ENCODE results near the gene PLB1.
A peak's percentile ranks its signal among the peaks of the same experiment; 100 is the strongest.
"Not testable (repeated sequence)": the region's sequence is repeated elsewhere in the genome, so short reads cannot be mapped to it uniquely, and the experiment has no call there.

The PLB1 gene

GRCh38 chr2:28533044-28533680 lies 37.3 kb downstream of the PLB1 start:
- DNase-seq (ENCODE audit: low spot score), result no peak

DNA sequence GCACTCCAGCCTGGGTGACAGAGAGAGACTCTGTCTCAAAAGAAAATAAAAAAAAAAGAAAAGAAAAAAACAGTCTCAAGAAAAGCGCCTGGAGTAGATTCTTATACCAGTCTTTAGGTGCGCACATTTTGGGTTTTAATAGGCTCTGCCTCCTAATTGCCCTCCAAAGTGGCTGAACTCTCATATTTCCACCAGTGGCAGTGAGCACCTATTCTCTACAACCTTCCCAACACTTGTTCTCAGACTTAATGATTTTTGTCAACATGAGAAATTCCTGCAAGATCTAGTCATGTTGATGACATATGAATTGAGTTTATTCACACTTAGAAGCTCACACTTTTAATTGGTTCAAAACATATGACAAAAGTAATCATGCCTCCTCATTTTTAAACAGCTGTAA lies 39.0 kb downstream of the PLB1 start:
- no peak for DNase-seq (ENCODE audit: low spot score)

DNA sequence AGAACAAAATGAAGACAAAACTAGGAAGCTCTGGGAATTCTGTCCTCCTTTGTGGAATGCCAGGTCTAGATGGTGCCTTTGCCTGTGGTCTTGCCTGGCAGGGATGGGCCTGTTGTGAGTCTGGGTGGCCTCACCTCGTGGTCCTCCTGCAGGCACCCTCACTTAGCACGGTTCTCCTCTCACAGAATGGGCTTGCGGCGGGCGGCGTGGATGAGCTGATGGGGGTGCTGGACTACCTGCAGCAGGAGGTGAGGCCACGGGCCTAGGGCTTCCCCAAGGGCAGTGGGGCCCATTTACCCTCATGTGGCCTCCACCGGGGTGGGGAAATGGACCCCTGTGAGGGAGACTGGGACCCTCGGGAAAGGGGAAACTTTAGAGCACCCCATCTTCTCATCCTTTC lies 42.3 kb downstream of the PLB1 start:
- no peak for DNase-seq (ENCODE audit: low spot score)

DNA sequence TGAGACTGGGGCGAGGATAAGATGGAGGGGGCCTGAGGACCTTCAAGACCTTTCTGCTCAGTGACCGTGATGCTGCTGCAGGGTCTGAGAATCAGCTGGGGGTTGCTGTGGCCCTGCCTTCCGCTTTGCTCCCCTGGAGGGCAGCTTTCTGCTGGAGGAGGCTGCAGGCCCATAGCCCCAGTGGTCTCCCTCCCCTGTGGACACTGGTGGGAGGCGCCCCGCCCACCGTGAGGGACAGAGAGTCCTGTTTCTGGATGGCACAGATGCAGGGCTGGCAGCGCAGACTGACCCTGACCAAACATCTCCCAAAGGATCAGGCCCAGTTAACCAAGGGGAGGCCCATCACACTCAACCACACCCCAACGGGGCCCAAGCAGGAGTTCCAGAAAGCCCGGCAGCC lies 42.8 kb downstream of the PLB1 start:
- DNase-seq (ENCODE audit: low spot score), result no peak

DNA sequence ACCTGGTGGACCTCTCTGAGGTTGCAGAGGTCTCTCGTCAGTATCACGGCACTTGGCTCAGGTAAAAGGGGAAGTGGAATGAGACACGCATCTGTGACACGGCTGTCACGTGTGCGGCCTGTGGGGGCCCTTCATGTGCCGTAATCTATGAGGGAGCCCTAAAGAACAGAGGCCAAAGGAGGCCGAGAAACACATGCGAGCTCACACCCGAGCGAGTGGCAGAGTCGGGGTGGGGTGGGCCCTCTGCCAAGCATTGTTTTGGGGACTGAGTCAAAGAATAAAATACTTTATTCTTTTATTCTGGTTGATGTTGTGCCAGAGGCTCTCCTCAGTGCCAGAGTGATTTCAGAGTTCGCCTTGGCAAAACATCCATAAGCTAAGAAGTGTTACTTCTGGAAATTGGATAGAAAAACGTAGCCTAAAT lies 43.3 kb downstream of the PLB1 start:
- DNase-seq (ENCODE audit: low spot score), result no peak

DNA sequence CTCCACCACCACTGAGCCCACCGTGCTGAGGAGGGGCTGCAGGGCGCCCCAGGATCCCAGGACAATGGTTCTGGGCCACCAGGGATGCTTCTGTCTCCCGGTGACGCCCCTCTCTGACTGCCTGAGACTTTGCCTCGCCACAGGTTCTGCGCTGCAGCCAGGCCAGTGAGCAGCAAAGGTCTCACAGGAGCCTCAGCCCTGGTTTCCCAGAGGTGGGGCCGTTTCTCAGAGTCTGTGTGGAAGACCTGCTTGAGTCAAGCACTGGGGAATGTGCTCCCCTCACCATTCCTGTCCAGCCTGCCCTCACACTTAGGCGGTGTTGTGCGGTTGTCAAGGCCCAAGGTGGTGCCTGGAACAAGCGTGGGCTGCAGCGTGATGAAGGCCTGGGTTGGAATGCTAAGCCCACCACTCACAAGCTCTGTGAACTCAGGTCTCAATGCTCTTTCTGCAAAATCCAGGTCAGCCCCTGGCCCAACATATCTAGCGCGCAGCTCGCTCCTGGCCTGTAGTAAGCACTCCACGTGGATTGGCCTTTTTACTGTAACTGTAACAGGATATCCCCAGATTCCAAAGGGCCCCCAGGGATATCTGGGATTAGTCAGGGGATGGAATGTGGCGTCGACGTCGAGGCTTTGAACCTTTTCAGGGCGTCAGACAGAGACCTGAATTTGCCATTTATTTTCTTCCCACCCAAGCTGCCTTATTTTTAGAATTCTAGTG lies 47.6 kb downstream of the PLB1 start:
- DNase-seq (ENCODE audit: low spot score), result no peak

DNA sequence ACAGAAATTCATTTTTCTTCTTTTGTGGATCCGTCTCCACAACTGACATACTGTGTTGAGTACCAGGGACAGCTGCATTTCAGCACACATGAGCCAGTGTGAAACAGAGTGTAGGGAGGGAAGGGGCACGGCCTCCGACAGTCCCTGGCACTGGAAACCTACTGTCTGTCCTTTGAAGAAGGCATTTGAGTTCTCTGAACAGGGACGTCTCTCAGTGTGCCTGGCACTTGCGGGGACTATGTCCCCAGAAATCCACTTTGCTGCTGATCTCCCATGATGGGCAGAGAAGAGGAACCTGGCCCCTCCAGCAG lies 48.1 kb downstream of the PLB1 start:
- no peak for DNase-seq (ENCODE audit: low spot score)

GRCh38 chr2:28544405-28544921 lies 48.6 kb downstream of the PLB1 start:
- peak; percentile 51 for DNase-seq (ENCODE audit: low spot score)

GRCh38 chr2:28544922-28545589 lies 49.2 kb downstream of the PLB1 start:
- DNase-seq (ENCODE audit: low spot score), result peak; percentile 38

- no peak for DNase-seq (ENCODE audit: low spot score)
Measured at GRCh38 chr2:28545590-28546200, 49.8 kb downstream of the PLB1 start.

- no peak for DNase-seq (ENCODE audit: low spot score)
Measured at GRCh38 chr2:28546242-28546641, 50.4 kb downstream of the PLB1 start.

GRCh38 chr2:28547223-28547860 lies 51.5 kb downstream of the PLB1 start:
- no peak for DNase-seq (ENCODE audit: low spot score)

GRCh38 chr2:28547906-28548600 lies 52.2 kb downstream of the PLB1 start:
- DNase-seq (ENCODE audit: low spot score), result no peak

- not testable (repeated sequence) for DNase-seq (ENCODE audit: low spot score)
Measured at GRCh38 chr2:28550345-28550744, 54.5 kb downstream of the PLB1 start.

DNA sequence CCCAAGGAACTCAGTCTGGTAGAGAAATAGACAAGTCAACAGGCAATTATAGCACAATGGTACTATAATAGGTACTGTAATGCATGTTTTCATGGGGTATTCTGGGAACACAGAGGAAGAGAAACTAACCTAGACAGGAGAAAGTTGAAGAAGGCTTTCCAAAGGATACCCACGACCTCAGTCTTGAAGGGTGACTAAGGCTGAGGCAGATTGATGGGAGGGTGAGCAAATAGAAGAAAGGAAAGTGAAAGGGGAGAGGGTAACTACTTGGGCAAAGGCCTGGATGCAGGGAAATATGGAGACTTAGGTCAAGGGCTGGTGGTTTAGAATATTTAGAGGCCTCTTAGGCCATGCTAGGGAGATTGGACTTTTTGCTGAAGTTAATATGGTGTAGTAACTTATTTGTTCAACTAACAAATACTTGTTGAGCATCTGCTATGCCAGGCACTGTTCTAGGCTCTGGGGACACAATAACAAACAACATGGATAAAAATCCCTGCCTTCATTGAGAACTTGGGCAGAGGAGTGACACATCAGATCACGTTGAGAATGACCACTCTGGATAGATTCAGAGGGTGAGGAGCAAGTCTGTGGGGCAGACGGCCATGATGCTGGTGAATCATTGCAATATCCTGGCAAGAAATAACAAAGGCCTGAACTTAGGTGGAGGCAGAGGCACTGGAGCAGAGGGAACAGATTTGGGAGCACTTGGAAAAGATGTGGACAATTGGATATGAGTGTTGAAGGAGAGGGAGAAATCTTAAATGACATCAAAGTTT lies 56.4 kb downstream of the PLB1 start:
- no peak for DNase-seq (ENCODE audit: low spot score)

- DNase-seq (ENCODE audit: low spot score), result no peak
Measured at GRCh38 chr2:28556303-28556702, 60.4 kb downstream of the PLB1 start.

DNA sequence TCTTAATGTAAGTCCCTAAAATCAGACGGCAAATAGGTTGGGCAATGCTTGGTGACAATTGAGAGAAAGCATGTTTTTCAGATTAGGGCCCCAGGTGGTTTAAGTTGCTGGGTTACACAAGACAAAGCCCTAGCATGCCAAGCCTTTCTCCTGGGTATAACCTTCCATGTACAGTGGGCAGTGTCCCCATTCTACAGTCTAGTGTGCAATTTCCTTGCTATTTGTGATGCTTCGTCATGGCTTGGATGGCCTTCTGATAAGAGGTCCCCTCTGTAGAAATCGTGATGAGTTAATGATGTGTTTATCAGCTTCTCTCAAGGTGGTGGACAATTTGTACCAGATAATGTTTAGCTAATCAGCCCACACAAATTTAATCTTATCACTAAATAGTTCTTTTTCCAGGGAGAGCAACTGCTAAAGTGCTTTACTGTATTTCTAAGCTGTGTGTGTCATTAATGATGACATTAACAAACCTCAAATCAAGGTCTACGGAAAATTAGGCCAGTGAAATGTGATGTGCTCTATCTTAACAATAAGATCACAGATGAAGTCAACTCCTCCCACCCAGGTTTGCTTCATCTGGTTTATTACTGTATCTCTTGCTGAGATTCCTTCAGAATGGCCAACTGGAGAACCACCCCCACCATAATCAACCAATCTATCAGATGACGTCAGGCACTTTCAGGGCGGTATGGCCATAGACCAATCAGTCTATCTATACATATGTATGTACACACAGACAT lies 61.7 kb downstream of the PLB1 start:
- no peak for DNase-seq (ENCODE audit: low spot score)

DNA sequence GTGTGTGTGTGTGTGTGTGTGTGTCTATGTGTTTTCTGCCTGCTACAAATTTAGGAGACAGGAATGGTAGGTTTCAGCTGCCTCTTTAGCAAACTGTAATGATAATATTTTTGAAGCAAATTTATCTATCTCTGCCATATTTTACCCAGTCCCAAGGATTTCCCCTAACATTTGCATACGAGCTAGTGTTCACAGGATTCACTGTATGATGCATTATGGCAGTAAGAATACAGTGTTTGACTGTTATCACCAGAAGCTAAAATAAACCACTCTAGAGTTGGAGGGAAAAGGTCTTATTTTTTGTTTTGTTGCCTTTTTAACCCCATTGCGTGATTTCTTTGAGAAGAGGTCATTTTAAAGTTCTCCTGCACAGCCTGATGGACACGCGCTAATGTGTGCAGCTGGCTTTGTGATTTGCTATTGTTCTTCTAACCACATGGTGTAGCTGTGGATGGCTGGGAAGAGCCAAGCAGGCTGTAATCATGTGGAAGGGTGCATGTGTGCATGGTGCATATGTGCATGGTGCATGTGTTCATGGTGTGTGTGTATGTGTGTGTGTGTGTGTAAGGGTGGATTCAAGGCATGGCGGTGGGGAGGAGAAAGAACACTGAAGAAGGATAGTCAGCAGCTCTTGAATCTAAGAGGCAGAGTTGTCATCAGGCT lies 62.4 kb downstream of the PLB1 start:
- DNase-seq (ENCODE audit: low spot score), result no peak

GRCh38 chr2:28558918-28559317 lies 63.1 kb downstream of the PLB1 start:
- DNase-seq (ENCODE audit: low spot score), result no peak

GRCh38 chr2:28563869-28564268 lies 68.0 kb downstream of the PLB1 start:
- DNase-seq (ENCODE audit: low spot score), result no peak
